ENCODE results near the gene FPR1.

The FPR1 gene

GRCh38 chr19:51729781-51730180 lies 21.9 kb downstream of the FPR1 start:
- no peak for ATAC-seq
- H3K36me3 Mint-ChIP-seq = no peaks in the 10 kb centered on the region
- DNase-seq (ENCODE audit: low spot score in 2 of 2) = no peak
- no peak overlapping the region for H3K27ac Mint-ChIP-seq
- peaks cover 7% of the 10 kb centered on the region for H3K9me3 Mint-ChIP-seq
- no peaks in the 10 kb centered on the region for H3K4me1 Mint-ChIP-seq
- no peak overlapping the region for H3K4me3 Mint-ChIP-seq

- H3K4me3 Mint-ChIP-seq = no peak overlapping the region
- no peak for ATAC-seq
- H3K4me1 Mint-ChIP-seq = no peaks in the 10 kb centered on the region
- DNase-seq (ENCODE audit: low spot score in 2 of 2) = no peak
- H3K9me3 Mint-ChIP-seq = peaks cover 7% of the 10 kb centered on the region
- H3K27ac Mint-ChIP-seq = no peak overlapping the region
- H3K36me3 Mint-ChIP-seq = no peaks in the 10 kb centered on the region
Measured at GRCh38 chr19:51727349-51727880, 24.3 kb downstream of the FPR1 start.

- Mint-ChIP-seq H3K36me3 (no peaks in the 10 kb centered on the region), H3K4me1 (no peaks in the 10 kb centered on the region), H3K4me3 (no peak overlapping the region), H3K9me3 (peaks cover 7% of the 10 kb centered on the region), H3K27ac (no peak overlapping the region)
- no peak for DNase-seq (ENCODE audit: low spot score in 2 of 2)
- ATAC-seq = no peak
Measured at GRCh38 chr19:51726049-51726448, 25.6 kb downstream of the FPR1 start.

- H3K9me3 Mint-ChIP-seq = peaks cover 2% of the 10 kb centered on the region
- ATAC-seq (no peak), DNase-seq (ENCODE audit: low spot score in 2 of 2) (no peak)
- H3K36me3 Mint-ChIP-seq = no peaks in the 10 kb centered on the region
- H3K27ac Mint-ChIP-seq = no peak overlapping the region
- no peaks in the 10 kb centered on the region for H3K4me1 Mint-ChIP-seq
- no peak overlapping the region for H3K4me3 Mint-ChIP-seq
Measured at GRCh38 chr19:51724543-51724942, 27.1 kb downstream of the FPR1 start.

GRCh38 chr19:51722492-51722891 lies 29.2 kb downstream of the FPR1 start:
- no peaks in the 10 kb centered on the region for H3K36me3 Mint-ChIP-seq
- H3K4me1 Mint-ChIP-seq = peaks cover 6% of the 10 kb centered on the region
- DNase-seq (ENCODE audit: low spot score in 2 of 2) (no peak), ATAC-seq (no peak)
- no peaks in the 10 kb centered on the region for H3K9me3 Mint-ChIP-seq
- H3K4me3 Mint-ChIP-seq = no peak overlapping the region
- H3K27ac Mint-ChIP-seq = no peak overlapping the region

GRCh38 chr19:51721905-51722304 lies 29.8 kb downstream of the FPR1 start:
- no peaks in the 10 kb centered on the region for H3K36me3 Mint-ChIP-seq
- H3K4me1 Mint-ChIP-seq = peaks cover 6% of the 10 kb centered on the region
- no peak for DNase-seq (ENCODE audit: low spot score in 2 of 2)
- no peak for ATAC-seq
- H3K9me3 Mint-ChIP-seq = no peaks in the 10 kb centered on the region
- H3K27ac Mint-ChIP-seq = no peak overlapping the region
- H3K4me3 Mint-ChIP-seq = no peak overlapping the region

DNA sequence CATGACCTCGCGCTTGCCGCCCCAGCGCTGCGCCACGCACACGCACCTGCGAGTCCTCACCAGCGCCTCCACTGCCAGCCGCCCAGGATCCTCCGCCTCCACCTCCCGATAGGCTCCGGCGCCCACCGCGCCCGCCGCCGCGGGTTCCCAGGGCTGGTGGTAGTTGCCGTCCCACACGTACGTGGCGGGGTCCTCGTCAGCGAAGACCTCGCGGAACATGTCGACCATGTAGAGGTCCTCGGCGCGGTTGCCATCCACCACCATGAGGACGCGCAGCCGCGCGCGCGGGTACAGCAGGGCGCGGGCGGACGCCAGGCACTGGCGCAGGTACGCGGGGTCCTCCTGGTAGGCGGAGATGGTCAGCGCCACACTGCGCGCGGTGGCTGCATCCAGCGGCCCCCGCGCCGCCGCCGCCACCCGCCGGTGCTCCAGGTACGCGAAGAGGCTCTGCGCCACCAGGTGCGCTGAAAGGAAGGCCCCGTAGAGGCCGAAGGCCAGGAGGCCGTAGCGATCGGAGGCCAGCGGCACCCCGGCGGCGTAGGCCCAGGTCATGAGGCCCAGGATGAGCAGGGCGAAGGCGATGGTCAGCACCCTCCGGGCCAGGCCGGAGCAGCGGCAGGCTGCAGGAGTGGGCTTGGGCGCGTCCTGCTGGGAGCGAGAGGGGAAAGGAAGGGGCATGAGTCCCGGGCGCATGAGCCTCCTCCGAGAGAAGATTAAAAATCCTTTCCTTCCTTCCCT lies 32.3 kb downstream of the FPR1 start:
- peaks cover 6% of the 10 kb centered on the region for H3K4me1 Mint-ChIP-seq
- no peak overlapping the region for H3K4me3 Mint-ChIP-seq
- ATAC-seq (no peak), DNase-seq (ENCODE audit: low spot score in 2 of 2) (no peak)
- no peak overlapping the region for H3K27ac Mint-ChIP-seq
- no peaks in the 10 kb centered on the region for H3K36me3 Mint-ChIP-seq
- peaks cover 3% of the 10 kb centered on the region for H3K9me3 Mint-ChIP-seq

- peaks cover 6% of the 10 kb centered on the region for H3K4me1 Mint-ChIP-seq
- H3K4me3 Mint-ChIP-seq = no peak overlapping the region
- no peaks in the 10 kb centered on the region for H3K36me3 Mint-ChIP-seq
- H3K27ac Mint-ChIP-seq = no peak overlapping the region
- DNase-seq (ENCODE audit: low spot score in 2 of 2) (no peak), ATAC-seq (no peak)
- H3K9me3 Mint-ChIP-seq = peaks cover 3% of the 10 kb centered on the region
Measured at GRCh38 chr19:51716925-51717324, 34.8 kb downstream of the FPR1 start.

- Mint-ChIP-seq H3K4me1 (peaks cover 6% of the 10 kb centered on the region), H3K4me3 (no peak overlapping the region), H3K27ac (no peak overlapping the region), H3K36me3 (no peaks in the 10 kb centered on the region), H3K9me3 (peaks cover 3% of the 10 kb centered on the region)
- ATAC-seq = no peak
- no peak for DNase-seq (ENCODE audit: low spot score in 2 of 2)
Measured at GRCh38 chr19:51715850-51716249, 35.8 kb downstream of the FPR1 start.

DNA sequence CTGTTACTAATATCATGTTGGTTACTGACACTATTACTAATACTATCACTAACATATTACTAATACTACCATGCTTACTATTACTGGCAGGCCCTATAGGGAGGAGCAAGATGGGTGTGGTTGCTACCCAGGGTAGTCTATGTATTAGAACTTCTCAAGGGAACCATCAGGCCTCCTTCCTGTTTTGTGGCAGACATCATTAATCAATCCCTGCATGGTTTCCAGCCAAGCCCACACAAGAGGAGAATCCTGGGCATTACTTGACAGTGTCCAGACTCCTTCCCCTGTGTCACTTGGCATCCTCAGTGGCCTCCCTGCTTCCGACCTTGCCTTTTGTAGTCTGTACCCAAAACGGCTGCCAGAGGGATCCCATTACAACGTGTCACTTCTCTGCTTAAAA lies 36.8 kb downstream of the FPR1 start:
- H3K36me3 Mint-ChIP-seq = no peaks in the 10 kb centered on the region
- no peak overlapping the region for H3K27ac Mint-ChIP-seq
- no peak for DNase-seq (ENCODE audit: low spot score in 2 of 2)
- peaks cover 6% of the 10 kb centered on the region for H3K4me1 Mint-ChIP-seq
- H3K4me3 Mint-ChIP-seq = no peak overlapping the region
- H3K9me3 Mint-ChIP-seq = peaks cover 3% of the 10 kb centered on the region
- peak; percentile 46 for ATAC-seq

DNA sequence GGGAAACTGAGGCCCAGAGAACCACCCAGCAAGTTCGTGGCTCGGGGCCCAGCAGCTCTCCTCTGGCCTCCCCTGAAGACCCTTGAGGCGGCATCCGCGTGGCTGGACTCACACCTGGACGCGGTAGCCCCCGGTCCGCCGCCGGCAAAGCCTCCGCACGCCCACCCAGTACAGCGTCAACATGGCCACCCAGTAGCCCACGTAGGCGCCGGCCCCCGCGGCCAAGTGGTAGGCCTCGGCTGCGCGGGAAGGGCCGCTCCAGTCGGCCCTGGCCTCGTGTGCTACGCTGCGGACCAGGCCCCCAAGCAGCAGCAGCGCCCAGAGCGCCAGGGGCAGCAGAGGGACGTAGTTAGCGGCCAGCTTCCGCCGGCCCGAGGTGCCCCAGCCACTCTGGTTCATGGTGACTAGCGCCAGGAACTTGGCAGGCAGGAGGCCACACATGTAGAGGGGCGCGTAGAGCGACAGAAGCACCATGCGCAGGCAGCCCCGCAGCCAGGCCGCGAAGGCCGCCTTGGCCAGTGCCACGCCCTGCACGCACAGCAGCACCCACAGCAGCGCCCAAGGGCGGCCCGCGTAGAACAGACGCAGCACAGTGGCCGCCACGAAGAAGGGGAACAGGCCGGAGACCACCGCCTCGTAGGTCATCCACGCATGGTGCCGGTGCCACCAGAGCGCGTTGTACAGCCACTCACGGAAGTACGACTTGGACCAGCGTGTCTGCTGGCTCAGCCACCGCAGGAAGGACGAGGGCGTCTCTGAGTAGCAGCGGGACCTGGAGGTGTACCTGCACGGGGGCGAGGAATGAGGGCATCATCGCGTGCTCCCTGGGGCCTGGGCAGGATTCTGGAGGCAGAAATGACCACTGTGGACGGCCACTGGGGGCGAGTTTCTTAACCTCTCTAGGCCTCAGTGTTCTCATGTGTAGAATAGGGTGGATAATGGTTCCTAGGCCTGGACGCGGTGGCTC lies 38.1 kb downstream of the FPR1 start:
- Mint-ChIP-seq H3K4me1 (peaks cover 1% of the 10 kb centered on the region), H3K4me3 (no peak overlapping the region), H3K9me3 (peaks cover 3% of the 10 kb centered on the region), H3K27ac (no peak overlapping the region), H3K36me3 (no peaks in the 10 kb centered on the region)
- DNase-seq (ENCODE audit: low spot score in 2 of 2) (no peak), ATAC-seq (no peak)

- Mint-ChIP-seq H3K27ac (no peak overlapping the region), H3K4me1 (no peaks in the 10 kb centered on the region), H3K36me3 (peaks cover 1% of the 10 kb centered on the region), H3K4me3 (no peak overlapping the region), H3K9me3 (peaks cover 3% of the 10 kb centered on the region)
- ATAC-seq (no peak), DNase-seq (ENCODE audit: low spot score in 2 of 2) (no peak)
Measured at GRCh38 chr19:51712461-51713081, 39.1 kb downstream of the FPR1 start.

DNA sequence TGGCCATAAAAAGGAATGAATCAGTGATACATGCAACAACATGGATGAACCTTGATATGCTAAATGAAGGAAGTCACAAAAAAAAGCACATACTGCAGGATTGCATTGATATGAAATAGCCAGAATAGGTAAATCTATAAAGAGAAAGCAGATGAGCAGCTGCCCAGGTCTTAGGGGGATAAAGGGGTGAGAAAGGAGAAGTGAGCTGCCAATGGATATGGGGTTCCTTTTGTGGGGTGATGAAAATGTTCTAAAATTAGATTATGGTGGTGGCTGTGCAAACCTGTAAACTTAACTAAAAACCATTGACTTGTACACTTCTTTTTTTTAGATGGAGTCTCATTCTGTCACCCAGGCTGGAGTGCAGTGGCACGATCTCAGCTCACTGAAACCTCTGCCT lies 40.0 kb downstream of the FPR1 start:
- Mint-ChIP-seq H3K27ac (no peak overlapping the region), H3K9me3 (peaks cover 3% of the 10 kb centered on the region)
- no peak for ATAC-seq

DNA sequence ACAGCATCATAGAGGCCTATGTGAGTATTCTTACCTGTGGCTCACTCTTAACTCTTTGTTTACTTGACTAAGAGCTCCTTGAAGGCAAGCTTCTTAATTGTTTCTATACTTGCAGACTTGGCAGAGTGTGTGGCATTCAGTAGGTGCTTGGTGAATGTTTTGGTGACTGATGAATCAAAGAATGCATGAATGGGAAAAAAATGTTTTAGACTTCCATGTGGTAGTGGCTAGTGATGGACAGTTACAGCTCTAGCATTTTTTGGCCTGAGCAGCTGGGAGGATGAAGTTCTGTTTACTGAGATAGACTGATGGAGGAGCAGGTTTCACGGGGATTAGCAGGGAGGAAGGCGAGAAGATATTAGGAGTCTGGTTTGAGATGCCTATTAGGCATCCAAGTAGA lies 41.5 kb downstream of the FPR1 start:
- Mint-ChIP-seq H3K27ac (no peak overlapping the region), H3K4me3 (no peak overlapping the region), H3K9me3 (peaks cover 2% of the 10 kb centered on the region), H3K36me3 (peaks cover 20% of the 10 kb centered on the region), H3K4me1 (peaks cover 11% of the 10 kb centered on the region)
- ATAC-seq = no peak
- no peak for DNase-seq (ENCODE audit: low spot score in 2 of 2)

More for the DNA sequence above, 40.0 kb downstream of the FPR1 start:
- Mint-ChIP-seq H3K36me3 (peaks cover 9% of the 10 kb centered on the region), H3K4me3 (no peak overlapping the region), H3K4me1 (no peaks in the 10 kb centered on the region)
- DNase-seq (ENCODE audit: low spot score in 2 of 2) = no peak

- no peaks in the 10 kb centered on the region for H3K9me3 Mint-ChIP-seq
- no peak overlapping the region for H3K4me3 Mint-ChIP-seq
- no peak for DNase-seq (ENCODE audit: low spot score in 2 of 2)
- H3K4me1 Mint-ChIP-seq = peaks cover 17% of the 10 kb centered on the region
- no peak overlapping the region for H3K27ac Mint-ChIP-seq
- H3K36me3 Mint-ChIP-seq = peaks cover 26% of the 10 kb centered on the region
- ATAC-seq = no peak
Measured at GRCh38 chr19:51709575-51709974, 42.1 kb downstream of the FPR1 start.

All from stimulated activated effector memory CD8-positive, alpha-beta T cell treated with anti-CD3 and anti-CD28 coated beads, Interleukin-12 subunit alpha, Interleukin-12 subunit beta, amount 100 ng/mL, for 72 hours (primary cell).